Neuronal stem cell (in vitro differentiated cells): ENCODE results near the gene LRRC51.

Source experiments
- DNase-seq: peaks from one replicate; pipeline ENCODE4 v3.0.0-alpha.2; 2013; ENCODE audit warnings: low spot score
- H2AFZ ChIP-seq: one replicate; pipeline ENCODE4 v1.6.1; 2013; ENCODE audit warnings: mild to moderate bottlenecking, low read length, inconsistent platforms
- H2AK5ac ChIP-seq: 2 replicates; pipeline ENCODE4 v1.6.1; 2013; ENCODE audit warnings: low read depth, mild to moderate bottlenecking, inconsistent platforms, low read length, moderate library complexity, mixed read lengths
- H2BK120ac ChIP-seq: 2 replicates; pipeline ENCODE4 v1.6.1; 2013; ENCODE audit warnings: low read depth, mild to moderate bottlenecking, inconsistent platforms, low read length, moderate library complexity, mixed read lengths
- H2BK12ac ChIP-seq: one replicate; pipeline ENCODE4 v1.6.1; 2013; ENCODE audit warnings: low read length, inconsistent platforms
- H2BK15ac ChIP-seq: 2 replicates; pipeline ENCODE4 v1.6.1; 2013; ENCODE audit warnings: mild to moderate bottlenecking, low read length, inconsistent platforms, mixed read lengths
- H2BK5ac ChIP-seq: one replicate; pipeline ENCODE4 v1.6.1; 2013; ENCODE audit warnings: inconsistent platforms, mild to moderate bottlenecking, low read length, moderate library complexity
- H3K14ac ChIP-seq: one replicate; pipeline ENCODE4 v1.6.1; 2013; ENCODE audit warnings: low read length, inconsistent platforms
- H3K18ac ChIP-seq: 2 replicates; pipeline ENCODE4 v1.6.1; 2013; ENCODE audit warnings: low read length, inconsistent platforms
- H3K23ac ChIP-seq: 2 replicates; pipeline ENCODE4 v1.6.1; 2013; ENCODE audit warnings: low read depth, mild to moderate bottlenecking, mixed read lengths, low read length, inconsistent platforms; ENCODE audit not compliant: poor library complexity
- H3K27ac ChIP-seq: replicated peaks from 3 replicates; pipeline ENCODE4 v1.5.1; 2013; ENCODE audit warnings: low read length, inconsistent platforms
- H3K27me3 ChIP-seq, 3 experiments: 2 replicates each; pipeline ENCODE4 v1.6.1; 2013; ENCODE audit warnings: low read length in 3 of 3, mild to moderate bottlenecking in 2 of 3, inconsistent platforms in 1 of 3, low read depth in 1 of 3, mixed read lengths in 1 of 3, moderate library complexity in 1 of 3; ENCODE audit not compliant: control insufficient read depth in 3 of 3, insufficient read depth in 3 of 3
- H3K36me3 ChIP-seq, 2 donors: replicated peaks in 1 of 2; 2 replicates each; pipeline ENCODE4 v1.6.1; 2013; ENCODE audit warnings: low read length in 2 of 2; ENCODE audit not compliant: control insufficient read depth in 2 of 2, insufficient read depth in 2 of 2
- H3K4ac ChIP-seq: 2 replicates; pipeline ENCODE4 v1.6.1; 2013; ENCODE audit warnings: inconsistent platforms, mild to moderate bottlenecking, low read length, moderate library complexity
- H3K4me1 ChIP-seq, 2 donors: 1 replicate in 1 of 2; 2 replicates in 1 of 2; pipeline ENCODE4 v1.6.1; 2013; ENCODE audit warnings: low read length in 2 of 2, low read depth in 1 of 2; ENCODE audit not compliant: control insufficient read depth in 2 of 2, insufficient read depth in 1 of 2
- H3K4me2 ChIP-seq: one replicate; pipeline ENCODE4 v1.6.1; 2013; ENCODE audit warnings: mild to moderate bottlenecking, low read length, inconsistent platforms; ENCODE audit not compliant: insufficient read depth, poor library complexity, severe bottlenecking
- H3K4me3 ChIP-seq, 2 donors: 2 replicates each; pipeline ENCODE4 v1.5.1; 2013; ENCODE audit warnings: low read length in 2 of 2, mild to moderate bottlenecking in 2 of 2, inconsistent platforms in 1 of 2, moderate library complexity in 1 of 2
- H3K79me1 ChIP-seq: one replicate; pipeline ENCODE4 v1.6.1; 2013; ENCODE audit warnings: low read depth, mild to moderate bottlenecking, inconsistent platforms, low read length, moderate library complexity
- H3K9ac ChIP-seq: one replicate; pipeline ENCODE4 v1.6.1; 2013; ENCODE audit warnings: mild to moderate bottlenecking, low read depth, low read length, inconsistent platforms; ENCODE audit not compliant: poor library complexity
- H3K9me3 ChIP-seq, 2 donors: replicated peaks in 1 of 2; 2 replicates each; pipeline versions ENCODE3 to v1.6.1; 2013; ENCODE audit warnings: low read length in 2 of 2, mild to moderate bottlenecking in 2 of 2, inconsistent platforms in 1 of 2, low read depth in 1 of 2, mixed read lengths in 1 of 2, moderate library complexity in 1 of 2; ENCODE audit not compliant: control insufficient read depth in 2 of 2, insufficient read depth in 1 of 2
- H4K8ac ChIP-seq: one replicate; pipeline ENCODE4 v1.6.1; 2013; ENCODE audit warnings: low read depth, mild to moderate bottlenecking, inconsistent platforms, low read length, moderate library complexity
- H4K91ac ChIP-seq: one replicate; pipeline ENCODE4 v1.6.1; 2013; ENCODE audit warnings: low read length, low read depth, mild to moderate bottlenecking, inconsistent platforms; ENCODE audit not compliant: poor library complexity
- WGBS, 2 donors: extraction: QIAGEN DNeasy Blood & Tissue Kit; methylation state at CpG; one replicate each; pipeline ENCODE4 v1.1.7; 2013; ENCODE audit warnings: missing lambda C conversion rate in 2 of 2, mixed read lengths in 1 of 2; ENCODE audit not compliant: insufficient read length in 2 of 2, insufficient replicate concordance in 1 of 2; ENCODE audit errors: extremely low coverage in 2 of 2; 5-methylcytosine and 5-hydroxymethylcytosine counted together

The LRRC51 gene

GRCh38 chr11:72084076-72084475 is 3.4 kb downstream of the LRRC51 start:
- DNase-seq: no peak
- Histone ChIP-seq H3K79me1 (no peaks in the 10 kb centered on the region), H3K23ac (no peak overlapping the region), H4K91ac (no peak overlapping the region), H3K4ac (no peak overlapping the region), H3K36me3 (peaks cover 2 to 18% of the 10 kb centered on the region in 2 donors), H3K27me3 (no peaks in the 10 kb centered on the region), H2AFZ (no peak overlapping the region), H2BK120ac (no peak overlapping the region), H3K4me2 (no peak overlapping the region), H4K8ac (no peak overlapping the region), H2AK5ac (no peak overlapping the region), H3K4me3 (no peak overlapping the region), H3K9me3 (no peaks in the 10 kb centered on the region), H2BK12ac (no peak overlapping the region), H2BK15ac (no peak overlapping the region), H3K9ac (no peak overlapping the region), H3K27ac (no peak overlapping the region), H2BK5ac (no peak overlapping the region), H3K4me1 (peaks cover 2 to 3% of the 10 kb centered on the region in 2 donors), H3K14ac (no peak overlapping the region), H3K18ac (no peak overlapping the region)
- no CpG with 5 or more reads among the region's 4 CpGs for WGBS, 2 donors

- no CpG with 5 or more reads among the region's 1 CpG for WGBS, 2 donors
- no peak overlapping the region for H3K18ac ChIP-seq
Observed at GRCh38 chr11:72084965-72085364, 4.3 kb downstream of the LRRC51 start.

GRCh38 chr11:72085621-72086351 is 5.1 kb downstream of the LRRC51 start:
- H2AK5ac ChIP-seq: no peak overlapping the region
- no peak overlapping the region for H3K14ac ChIP-seq
- H2BK120ac ChIP-seq: no peak overlapping the region
- no peak overlapping the region for H2BK12ac ChIP-seq
- peaks cover 2 to 3% of the 10 kb centered on the region in 2 donors for H3K4me1 ChIP-seq
- H3K9me3 ChIP-seq: no peaks in the 10 kb centered on the region
- no peak overlapping the region for H3K18ac ChIP-seq
- H3K4ac ChIP-seq: no peak overlapping the region
- no CpG with 5 or more reads among the region's 3 CpGs for WGBS, 2 donors
- no peaks in the 10 kb centered on the region for H3K27me3 ChIP-seq
- H4K91ac ChIP-seq: no peak overlapping the region
- no peak overlapping the region for H3K4me3 ChIP-seq
- H2BK5ac ChIP-seq: no peak overlapping the region
- H3K27ac ChIP-seq: peak overlapping the region; percentile 42
- DNase-seq: no peak
- H3K9ac ChIP-seq: no peak overlapping the region
- no peak overlapping the region for H2BK15ac ChIP-seq
- peak overlapping the region; percentile 35 for H3K4me2 ChIP-seq
- no peak overlapping the region for H3K23ac ChIP-seq
- no peak overlapping the region for H2AFZ ChIP-seq
- peaks cover 5 to 36% of the 10 kb centered on the region in 2 donors for H3K36me3 ChIP-seq
- H4K8ac ChIP-seq: no peak overlapping the region
- no peaks in the 10 kb centered on the region for H3K79me1 ChIP-seq

More at GRCh38 chr11:72084965-72085364, 4.3 kb downstream of the LRRC51 start:
- Histone ChIP-seq H3K4ac (no peak overlapping the region), H3K9ac (no peak overlapping the region), H2BK5ac (no peak overlapping the region), H2BK120ac (no peak overlapping the region), H2BK12ac (no peak overlapping the region), H3K9me3 (no peaks in the 10 kb centered on the region), H2BK15ac (no peak overlapping the region), H3K27me3 (no peaks in the 10 kb centered on the region), H2AK5ac (no peak overlapping the region), H3K4me1 (peaks cover 2 to 3% of the 10 kb centered on the region in 2 donors), H4K91ac (no peak overlapping the region), H3K14ac (no peak overlapping the region), H3K27ac (no peak overlapping the region), H3K23ac (no peak overlapping the region), H3K4me2 (no peak overlapping the region), H4K8ac (no peak overlapping the region), H3K36me3 (peaks cover 4 to 27% of the 10 kb centered on the region in 2 donors), H2AFZ (no peak overlapping the region), H3K4me3 (no peak overlapping the region), H3K79me1 (no peaks in the 10 kb centered on the region)
- no peak for DNase-seq

GRCh38 chr11:72088076-72088808 is 7.6 kb downstream of the LRRC51 start:
- H3K79me1 ChIP-seq: no peaks in the 10 kb centered on the region
- peaks cover 5 to 41% of the 10 kb centered on the region in 2 donors for H3K36me3 ChIP-seq
- H2AFZ ChIP-seq: no peak overlapping the region
- WGBS, 2 donors: no CpG with 5 or more reads among the region's 4 CpGs
- H3K27ac ChIP-seq: no peak overlapping the region
- no peak overlapping the region for H4K91ac ChIP-seq
- no peak overlapping the region for H2BK120ac ChIP-seq
- no peak overlapping the region for H3K4me3 ChIP-seq
- H2BK15ac ChIP-seq: no peak overlapping the region
- no peak overlapping the region for H4K8ac ChIP-seq
- H3K27me3 ChIP-seq: no peaks in the 10 kb centered on the region
- H3K9me3 ChIP-seq: no peaks in the 10 kb centered on the region
- H3K23ac ChIP-seq: no peak overlapping the region
- no peak overlapping the region for H3K18ac ChIP-seq
- H3K14ac ChIP-seq: no peak overlapping the region
- no peak for DNase-seq
- no peak overlapping the region for H2AK5ac ChIP-seq
- no peak overlapping the region for H3K4ac ChIP-seq
- no peak overlapping the region for H3K4me2 ChIP-seq
- H2BK12ac ChIP-seq: no peak overlapping the region
- H2BK5ac ChIP-seq: no peak overlapping the region
- H3K9ac ChIP-seq: no peak overlapping the region
- peaks cover 0 to 2% of the 10 kb centered on the region in 2 donors for H3K4me1 ChIP-seq
